T-cell (primary cell): Measurements from ENCODE around the gene SIDT2. TPM values are rescaled to one million over a fixed set of nuclear protein-coding genes. Genes with fewer than 3 reads are reported as not detected.

Experiments used
- ATAC-seq, 4 experiments: fragments of 200-7000 bp in 3 of 4; fragments of 150-1000 bp in 1 of 4; cut with Tn5 transposase; replicated peaks in 1 of 4; 1 replicate in 3 of 4; 2 replicates in 1 of 4; pipeline ENCODE4 v1.10.0; 2021; ENCODE audit warnings: moderate library complexity in 3 of 4, mild to moderate bottlenecking in 2 of 4, moderate number of reproducible peaks in 1 of 4
- CTCF ChIA-PET, 2 donors: fragments of 300-600 bp; sonication (Branson Sonifier 250); formaldehyde crosslinking; loops; one replicate each; lab custom pipeline; 2022; ENCODE audit warnings: antibody characterized with exemption in 2 of 2; lab: Charles Lee
- POLR2A ChIA-PET, 2 donors: fragments of 300-600 bp; sonication (Branson Sonifier 250); formaldehyde crosslinking; loops; one replicate each; lab custom pipeline; 2022; ENCODE audit warnings: antibody characterized with exemption in 2 of 2; lab: Charles Lee
- DNase-seq, 35 experiments: peaks; one replicate each; pipeline versions ENCODE4 v3.0.0 to v3.0.0-alpha.2; 2013 to 2023
- H3K27ac ChIP-seq: one replicate; pipeline ENCODE4 v1.5.1; 2013; ENCODE audit warnings: low read length
- H3K27me3 ChIP-seq, 2 experiments: replicated peaks in 1 of 2; 1 replicate in 1 of 2; 2 replicates in 1 of 2; pipeline versions ENCODE4 v1.6.1 to v1.7.0; 2013; ENCODE audit warnings: low read length in 1 of 2, mixed read lengths in 1 of 2; ENCODE audit not compliant: control insufficient read depth in 2 of 2, insufficient read depth in 2 of 2; ENCODE audit errors: extremely low read depth in 1 of 2
- H3K36me3 ChIP-seq, 2 donors: 1 replicate in 1 of 2; 2 replicates in 1 of 2; pipeline versions ENCODE4 v1.6.1 to v1.7.0; 2013; ENCODE audit warnings: low read length in 1 of 2; ENCODE audit not compliant: control insufficient read depth in 2 of 2, insufficient read depth in 1 of 2; ENCODE audit errors: extremely low read depth in 1 of 2
- H3K4me1 ChIP-seq, 2 experiments: 1 replicate in 1 of 2; 2 replicates in 1 of 2; pipeline versions ENCODE4 v1.6.1 to v1.7.0; 2013; ENCODE audit warnings: low read length in 2 of 2, mixed read lengths in 1 of 2; ENCODE audit not compliant: insufficient read depth in 2 of 2, control insufficient read depth in 1 of 2; ENCODE audit errors: extremely low read depth in 1 of 2
- H3K4me3 ChIP-seq, 2 donors: 1 replicate in 1 of 2; 2 replicates in 1 of 2; pipeline versions ENCODE4 v1.5.1 to v1.7.0; 2013; ENCODE audit warnings: mild to moderate bottlenecking in 2 of 2, low read length in 1 of 2, moderate library complexity in 1 of 2; ENCODE audit not compliant: control insufficient read depth in 1 of 2; ENCODE audit errors: extremely low read depth in 1 of 2
- H3K9me3 ChIP-seq: 2 replicates; pipeline ENCODE4 v1.7.0; 2013
- H3K27ac Mint-ChIP-seq, 2 donors: one replicate each; pipeline ENCODE4 v1.8.0; 2020 to 2021; ENCODE audit warnings: mild to moderate bottlenecking in 2 of 2, mixed read lengths in 2 of 2
- H3K27me3 Mint-ChIP-seq, 2 donors: one replicate each; pipeline ENCODE4 v1.8.0; 2021 to 2022; ENCODE audit warnings: mixed read lengths in 2 of 2
- H3K36me3 Mint-ChIP-seq: one replicate; pipeline ENCODE4 v1.8.0; 2021; ENCODE audit warnings: mixed read lengths
- H3K4me1 Mint-ChIP-seq, 3 donors: one replicate each; pipeline ENCODE4 v1.8.0; 2020 to 2022; ENCODE audit warnings: mixed read lengths in 3 of 3, mild to moderate bottlenecking in 1 of 3
- H3K4me3 Mint-ChIP-seq, 3 donors: one replicate each; pipeline ENCODE4 v1.8.0; 2020 to 2022; ENCODE audit warnings: mild to moderate bottlenecking in 3 of 3, mixed read lengths in 3 of 3, moderate library complexity in 3 of 3
- H3K9me3 Mint-ChIP-seq, 3 donors: one replicate each; pipeline ENCODE4 v1.8.0; 2020 to 2022; ENCODE audit warnings: mixed read lengths in 3 of 3
- WGBS: methylation state at CpG from one replicate; pipeline ENCODE4 v1.1.5; 2013; ENCODE audit warnings: missing lambda C conversion rate; ENCODE audit not compliant: insufficient coverage; 5-methylcytosine and 5-hydroxymethylcytosine counted together
- total RNA-seq, 35 experiments: library from RNA in 6 of 35; stranded (reverse) in 6 of 35; fragments of 120-200 nt in 1 of 35; gene quantifications; one replicate each; pipeline versions ENCODE4 v1.2.1 to v1.2.4 and lab custom pipeline; 2013 to 2026

Gene SIDT2
- total RNA-seq, 5 donors from 2014 or later (not counting 1 experiment from before 2014, with no cell fraction given), result 46.3 to 110 (median 59.5) TPM

DNA sequence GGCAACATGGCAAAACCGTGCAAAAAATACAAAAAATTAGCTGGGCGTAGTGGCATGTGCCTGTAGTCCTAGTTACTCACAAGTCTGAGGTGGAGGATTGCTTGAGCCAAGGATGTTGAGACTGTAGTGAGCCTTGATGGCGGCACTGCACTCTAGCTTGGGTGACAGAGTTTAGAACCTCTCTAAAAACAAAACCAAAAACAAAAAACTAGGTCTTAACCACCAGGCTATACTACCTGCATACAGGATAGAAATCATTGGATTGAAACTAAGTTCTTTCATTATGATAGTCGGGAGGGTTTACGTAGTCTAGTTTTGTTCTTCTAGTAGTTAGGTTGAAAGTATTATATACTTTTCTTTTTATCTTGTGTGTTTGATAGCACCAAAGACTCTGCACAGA, 59.7 kb downstream of the SIDT2 start:
- Mint-ChIP-seq H3K4me1 (peaks cover 13 to 16% (median 14%) of the 10 kb centered on the region in 3 donors), H3K27ac (no peak overlapping the region), H3K4me3 (no peak overlapping the region), H3K27me3 (no peaks in the 10 kb centered on the region), H3K36me3 (peaks cover 15% of the 10 kb centered on the region), H3K9me3 (no peaks in the 10 kb centered on the region)
- peaks cover 11 to 14% of the 10 kb centered on the region in 2 donors for H3K36me3 ChIP-seq
- no peak overlapping the region for H3K27ac ChIP-seq
- H3K9me3 ChIP-seq, result no peaks in the 10 kb centered on the region
- peaks cover under 1 to 4% of the 10 kb centered on the region in 2 experiments for H3K4me1 ChIP-seq
- CTCF ChIA-PET, result no interaction called here
- H3K4me3 ChIP-seq, result no peak overlapping the region
- DNase-seq (no peak), ATAC-seq (no peak)
- H3K27me3 ChIP-seq, result no peaks in the 10 kb centered on the region
- WGBS, result 100% methylated on average over 2 of the region's 5 CpGs
- POLR2A ChIA-PET, result no interaction called here

GRCh38 chr11:117239295-117239694, 60.8 kb downstream of the SIDT2 start:
- H3K27me3 Mint-ChIP-seq, result no peaks in the 10 kb centered on the region
- H3K36me3 Mint-ChIP-seq, result peaks cover 18% of the 10 kb centered on the region
- Histone ChIP-seq H3K4me3 (no peak overlapping the region), H3K36me3 (peaks cover 11 to 18% of the 10 kb centered on the region in 2 donors), H3K4me1 (no peaks in the 10 kb centered on the region), H3K27ac (no peak overlapping the region), H3K9me3 (no peaks in the 10 kb centered on the region), H3K27me3 (no peaks in the 10 kb centered on the region)
- ATAC-seq, result no peak
- H3K4me1 Mint-ChIP-seq, result peaks cover 2 to 5% (median 3%) of the 10 kb centered on the region in 3 donors
- no peak overlapping the region for H3K27ac Mint-ChIP-seq
- H3K4me3 Mint-ChIP-seq, result no peak overlapping the region
- H3K9me3 Mint-ChIP-seq, result no peaks in the 10 kb centered on the region
- DNase-seq, result no peak
- WGBS, result 89% methylated on average over 5 of the region's 6 CpGs
- ChIA-PET CTCF (interaction anchor here in 1 of 2 donors (1.2 kb wide), 1 partner anchor 13 kb away, joined by 3 read pairs; no protein-coding TSS in a partner anchor), POLR2A (no interaction called here)

Other genes with a start within 250 kb of the SIDT2 start
- gene SIK3, start 80.3 kb upstream of the SIDT2 start, total RNA-seq, result 10 to 100 TPM; 56.3 to 78.0 (median 63.8) TPM
- gene PAFAH1B2, start 34.5 kb upstream of the SIDT2 start, total RNA-seq, result 10 to 100 TPM; 44.1 to 55.9 (median 55.6) TPM
- gene TAGLN, start 20.6 kb downstream of the SIDT2 start, total RNA-seq, result 10 to 100 TPM in 4 of 5 donors, 1 to 10 TPM in 1; 8.5 to 19.7 (median 13.4) TPM
- gene PCSK7, start 53.3 kb downstream of the SIDT2 start, total RNA-seq, result 100 to 1,000 TPM; 300 to 368 (median 336) TPM
- 10 to 100 TPM; 21.6 to 31.7 (median 30.5) TPM for gene RNF214, start 53.9 kb downstream of the SIDT2 start, total RNA-seq
- 10 to 100 TPM in 3 of 5 donors, 1 to 10 TPM in 2; 4.5 to 11.3 (median 10.1) TPM for gene BACE1-AS, start 112.6 kb downstream of the SIDT2 start, total RNA-seq
- 1 to 10 TPM; 1.3 to 2.3 (median 1.9) TPM for gene BACE1, start 137.5 kb downstream of the SIDT2 start, total RNA-seq
- gene CEP164, start 149.1 kb downstream of the SIDT2 start, total RNA-seq, result 10 to 100 TPM; 44.5 to 59.9 (median 52.5) TPM